Limb (tissue), 2 donors: Measurements from ENCODE around the gene CD1C.
"Not testable (repeated sequence)": the region's sequence is repeated elsewhere in the genome, so short reads cannot be mapped to it uniquely, and the experiment has no call there.

ENCODE experiments used
- DNase-seq, 2 donors: peaks; one replicate each; pipeline ENCODE4 v3.0.0-alpha.2; 2016; ENCODE audit errors: extremely low spot score in 2 of 2

The CD1C gene

DNA sequence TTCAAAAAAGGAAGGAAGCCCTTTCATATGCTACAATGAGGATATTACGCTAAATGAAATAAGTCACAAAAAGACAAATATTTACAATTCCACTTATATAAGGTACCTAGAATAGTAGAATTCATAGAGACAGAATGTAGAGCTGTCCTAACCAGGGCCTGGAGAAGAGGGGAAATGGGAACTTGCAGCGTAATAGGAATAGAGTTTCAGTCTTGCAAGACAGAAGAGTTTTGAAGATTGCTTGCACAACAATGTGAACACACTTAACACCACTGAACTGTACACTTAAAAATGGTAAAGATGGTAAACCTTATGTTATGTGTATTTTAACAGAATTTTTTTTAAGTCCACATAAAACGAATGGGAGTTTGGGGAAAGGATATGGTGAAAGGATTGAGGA, 38.7 kb downstream of the CD1C start:
- no peak for DNase-seq

DNA sequence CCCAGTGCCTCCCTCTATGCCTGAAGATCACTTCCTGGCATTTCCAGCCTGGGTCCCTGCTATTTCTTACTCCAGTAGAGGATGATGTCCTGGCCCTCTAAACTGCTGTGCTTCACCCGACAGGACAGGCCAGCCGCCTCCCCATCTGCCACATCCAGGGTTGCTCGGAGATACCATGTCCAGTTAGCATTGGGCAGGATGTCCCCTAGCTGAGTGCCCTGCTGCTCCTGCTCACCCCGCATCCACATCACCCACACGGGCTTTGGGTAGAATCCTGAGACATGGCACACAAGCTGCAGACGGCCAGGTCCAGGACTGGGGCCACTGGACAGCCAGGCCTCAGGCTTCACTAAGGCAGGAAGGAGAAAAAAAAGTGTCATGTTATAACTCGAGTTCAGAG, 39.6 kb downstream of the CD1C start:
- DNase-seq = no peak

DNA sequence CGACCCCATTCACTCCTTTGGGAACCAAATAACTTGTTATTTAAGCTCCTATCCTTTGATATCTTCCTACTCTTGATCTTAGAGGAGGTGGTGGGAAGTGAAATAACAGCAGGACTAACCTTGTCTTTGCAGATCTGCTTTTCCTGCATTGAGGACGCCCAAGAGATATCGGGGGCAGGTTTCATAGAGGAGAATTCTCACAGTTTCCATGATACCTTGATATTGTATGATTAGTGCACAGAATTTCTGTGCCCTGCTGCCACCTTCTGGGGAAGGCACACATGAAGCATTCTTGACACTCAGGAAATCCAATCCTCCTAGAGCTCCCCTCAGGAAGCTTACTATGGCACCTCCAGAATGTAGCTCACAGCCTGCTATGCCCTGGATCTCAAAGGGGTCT, 40.0 kb downstream of the CD1C start:
- DNase-seq = no peak

DNA sequence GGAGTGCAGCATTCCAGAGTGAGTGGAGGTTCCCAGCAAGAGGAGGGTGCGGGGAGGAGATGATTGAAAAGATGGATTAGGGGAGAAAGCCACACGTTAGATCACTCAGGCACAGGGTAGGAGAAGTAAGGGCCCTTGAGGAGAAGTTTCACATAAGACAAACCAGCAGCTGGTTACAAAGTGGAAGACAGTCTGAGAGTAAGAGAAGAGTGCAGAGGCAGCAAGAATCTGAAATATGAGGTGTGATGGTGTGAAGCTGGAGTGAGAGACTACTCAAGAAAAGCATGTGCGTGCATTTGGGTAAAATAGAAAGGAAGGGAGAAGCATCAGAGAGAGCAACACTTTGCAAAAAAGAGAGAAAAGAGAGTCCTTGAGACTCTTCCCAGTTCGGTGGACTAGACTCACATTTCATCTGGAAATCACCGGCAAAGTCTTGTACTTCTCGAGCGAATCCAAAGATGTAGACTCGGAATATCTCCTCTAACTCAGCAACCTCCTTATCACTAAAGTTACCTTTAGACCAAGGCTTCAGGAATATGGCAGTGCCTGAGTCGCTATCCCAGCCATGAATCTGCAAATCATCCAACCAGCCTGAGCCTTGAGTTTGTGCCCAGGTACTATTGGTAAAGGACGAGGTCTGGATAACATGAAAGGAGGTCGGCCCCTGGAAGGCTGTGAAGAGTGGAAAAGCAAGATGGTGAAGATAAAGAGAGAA, 40.8 kb downstream of the CD1C start:
- DNase-seq = no peak

DNA sequence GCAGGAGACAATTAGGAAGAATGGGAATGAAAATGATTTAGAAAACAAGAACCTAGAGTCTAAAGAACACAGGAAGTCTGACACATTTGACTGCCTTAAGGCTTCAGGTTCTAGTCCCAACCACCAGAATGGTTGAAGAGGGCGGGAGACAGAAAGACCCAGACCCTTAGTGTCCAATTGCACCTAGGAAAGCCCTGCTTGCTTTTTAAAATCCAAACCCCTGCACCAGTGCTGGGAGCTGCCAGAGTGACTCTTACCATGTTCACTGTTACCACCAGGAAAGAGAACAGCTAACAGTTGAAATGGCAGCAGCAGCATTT, 41.3 kb downstream of the CD1C start:
- DNase-seq = no peak

DNA sequence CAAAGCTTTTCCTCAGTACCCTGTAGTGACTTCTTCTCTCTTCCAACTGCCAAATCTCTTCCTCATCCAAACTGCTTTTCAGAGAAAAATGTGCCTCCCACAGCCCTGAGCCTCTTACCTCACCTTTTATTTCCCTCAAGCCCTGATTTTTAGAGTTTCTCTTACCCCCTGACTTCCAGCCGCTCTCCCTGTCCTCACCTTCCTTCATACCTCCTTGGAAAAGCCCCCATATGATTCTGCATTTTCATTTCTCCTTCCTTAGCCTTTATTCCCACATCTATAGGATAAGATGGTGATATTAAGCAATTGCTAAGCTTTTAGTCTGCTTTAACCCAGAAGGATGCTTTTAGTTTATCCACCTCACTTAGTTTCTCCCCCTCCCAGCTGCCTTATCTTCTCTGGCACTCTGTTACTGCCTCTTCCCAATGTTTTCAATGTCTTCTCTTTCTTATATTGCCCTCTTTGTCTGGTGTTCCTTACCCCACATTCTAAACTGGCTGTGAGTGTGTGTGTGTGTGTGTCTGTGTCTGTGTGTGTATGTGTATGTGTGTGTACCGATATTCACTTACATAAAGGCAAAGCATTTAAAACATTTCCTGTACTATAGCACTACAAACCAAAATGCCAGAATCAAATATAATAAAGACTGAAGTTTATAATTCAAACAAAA, 41.9 kb downstream of the CD1C start, which contains the start of gene CD1B:
CD1B (minus strand) TSS at position 51 of the 670 bp plus-strand sequence. CDS start 108 bp downstream, outside the sequence.
- no peak for DNase-seq

DNA sequence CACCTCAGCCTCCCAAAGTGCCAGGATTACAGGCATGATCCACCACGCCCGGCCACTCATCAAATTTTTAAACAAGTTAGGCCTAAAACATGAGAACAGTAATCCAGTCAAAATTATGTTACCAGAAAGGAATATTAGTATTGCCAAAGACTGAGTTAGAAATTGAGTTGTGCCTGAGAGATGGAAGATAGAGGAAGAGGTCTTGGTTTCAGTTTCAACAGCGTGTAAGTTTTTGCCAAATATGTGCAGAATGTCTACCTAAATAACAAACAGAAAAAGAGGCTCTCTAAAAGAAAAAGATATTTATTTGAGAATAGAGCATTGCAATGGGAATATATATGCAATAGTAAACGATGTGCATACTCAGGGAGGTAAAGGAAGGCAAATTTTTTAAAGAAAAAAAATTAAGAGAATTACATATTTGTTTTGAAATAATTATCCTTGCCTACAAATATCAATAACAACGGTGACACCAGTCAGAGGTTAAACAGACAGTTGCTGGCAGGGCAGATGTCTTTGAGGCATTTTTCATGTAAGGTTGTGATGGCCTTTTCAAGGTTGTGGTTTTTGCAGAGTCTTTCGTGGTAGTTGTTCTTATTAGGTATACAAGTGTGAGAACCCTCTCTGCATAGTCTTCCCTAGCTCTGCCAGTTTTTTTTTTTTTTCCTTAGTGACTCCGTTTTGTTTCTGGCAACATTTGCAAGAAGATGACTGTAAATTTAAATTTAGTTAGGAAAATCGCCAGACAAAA, 43.9 kb downstream of the CD1C start:
- DNase-seq = no peak

DNA sequence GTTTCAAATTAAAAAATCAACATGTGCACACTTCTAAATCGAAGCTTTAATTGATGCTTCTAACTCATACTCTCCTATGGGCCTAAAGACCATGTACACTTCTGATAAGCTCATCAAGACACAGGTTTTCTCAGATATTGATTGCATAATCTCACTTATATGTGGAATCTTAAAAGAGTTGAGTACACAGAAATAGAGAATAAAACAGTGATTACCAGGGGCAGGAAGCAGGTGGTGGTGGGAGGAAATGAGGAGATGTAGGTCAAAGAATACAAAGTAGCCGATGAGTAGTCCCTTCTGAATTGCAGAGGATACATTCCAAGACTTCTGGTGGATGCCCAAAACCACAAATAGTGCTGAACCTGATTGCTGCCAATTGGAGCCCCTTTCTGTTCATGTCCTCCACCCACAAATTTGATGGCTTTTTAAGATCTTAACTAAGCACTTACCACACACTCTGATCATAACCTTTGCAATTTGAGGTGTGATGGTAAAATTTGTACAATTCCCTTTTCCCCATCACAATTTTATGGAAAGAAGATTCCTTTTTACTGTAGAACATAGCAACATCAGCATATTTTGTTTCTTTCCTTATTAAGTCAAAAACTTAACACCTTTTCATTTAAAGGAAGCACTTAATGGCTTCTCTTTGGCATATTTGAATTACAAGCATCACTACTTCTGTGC, 44.9 kb downstream of the CD1C start:
- DNase-seq = no peak

DNA sequence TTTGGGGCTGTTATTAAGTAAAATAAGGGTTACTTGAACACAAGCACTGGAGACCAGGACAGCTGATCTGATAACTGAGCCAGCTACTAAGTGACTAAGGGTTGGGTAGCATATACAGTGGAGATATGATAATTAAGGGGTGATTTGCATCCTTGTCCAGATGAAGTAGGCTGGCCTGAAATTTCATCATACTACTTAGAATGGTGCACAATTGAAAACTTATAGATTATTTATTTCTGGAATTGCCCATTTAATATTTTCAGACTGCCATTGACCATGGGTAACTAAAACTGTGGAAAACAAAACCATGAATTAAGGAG, 45.5 kb downstream of the CD1C start:
- no peak for DNase-seq

DNA sequence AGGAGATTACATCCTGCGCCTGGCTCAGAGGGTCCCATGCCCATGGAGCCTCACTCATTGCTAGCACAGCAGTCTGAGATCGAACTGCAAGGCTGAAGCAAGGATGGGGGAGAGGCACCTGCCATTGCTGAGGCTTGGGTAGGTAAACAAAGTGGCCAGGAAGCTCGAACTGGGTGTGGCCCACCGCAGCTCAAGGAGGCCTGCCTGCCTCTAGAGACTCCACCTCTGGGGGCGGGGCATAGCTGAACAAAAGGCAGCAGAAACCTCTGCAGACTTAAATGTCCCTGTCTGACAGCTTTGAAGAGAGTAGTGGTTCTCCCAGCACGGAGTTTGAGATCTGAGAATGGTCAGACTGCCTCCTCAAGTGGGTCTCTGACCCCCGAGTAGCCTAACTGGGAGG, 46.7 kb downstream of the CD1C start:
- DNase-seq = not testable (repeated sequence)
